B cell (primary cell): ENCODE data around the gene IL1A. TPM values are rescaled to one million over a fixed set of nuclear protein-coding genes. Genes with fewer than 3 reads are reported as not detected.

Experiments used
- ATAC-seq: fragments of 200-7000 bp; cut with Tn5 transposase; one replicate; pipeline ENCODE4 v1.10.0; 2021; ENCODE audit warnings: low read depth, mild to moderate bottlenecking, moderate number of reproducible peaks, moderate library complexity
- CTCF ChIA-PET: fragments of 350-600 bp; sonication (Branson Sonifier 250); formaldehyde crosslinking; loops from one replicate; lab custom pipeline; 2021; ENCODE audit warnings: antibody characterized with exemption, inconsistent platforms; lab: Charles Lee
- POLR2A ChIA-PET: fragments of 350-600 bp; sonication (Branson Sonifier 250); formaldehyde crosslinking; loops from one replicate; lab custom pipeline; 2021; ENCODE audit warnings: antibody characterized with exemption; lab: Charles Lee
- DNase-seq: peaks from one replicate; pipeline ENCODE4 v3.0.0; 2013
- H2AFZ ChIP-seq: 2 replicates; pipeline ENCODE4 v1.6.1; 2012; ENCODE audit warnings: mild to moderate bottlenecking, low read depth, low read length; ENCODE audit not compliant: insufficient read depth, poor library complexity, severe bottlenecking
- H3K27ac ChIP-seq, 2 donors: 1 replicate in 1 of 2; 2 replicates in 1 of 2; pipeline ENCODE4 v1.5.1; 2012 to 2013; ENCODE audit warnings: low read length in 2 of 2, mild to moderate bottlenecking in 2 of 2, moderate library complexity in 1 of 2
- H3K27me3 ChIP-seq, 4 experiments: fragments of 200-600 bp in 1 of 4; sonication (generic) in 1 of 4; replicated peaks in 1 of 4; 1 replicate in 2 of 4; 2 replicates in 2 of 4; pipeline versions ENCODE4 v1.6.1 to v1.7.0; 2013 to 2016; ENCODE audit warnings: low read length in 3 of 4, mild to moderate bottlenecking in 2 of 4, mixed read lengths in 1 of 4, moderate library complexity in 1 of 4; ENCODE audit not compliant: insufficient read depth in 4 of 4, control insufficient read depth in 3 of 4; ENCODE audit errors: control extremely low read depth in 1 of 4
- H3K36me3 ChIP-seq, 2 experiments: replicated peaks in 1 of 2; 1 replicate in 1 of 2; 2 replicates in 1 of 2; pipeline versions ENCODE4 v1.6.1 to v1.7.1; 2013; ENCODE audit warnings: low read length in 1 of 2; ENCODE audit not compliant: insufficient read depth in 2 of 2, control insufficient read depth in 1 of 2; ENCODE audit errors: control extremely low read depth in 1 of 2, extremely low read depth in 1 of 2
- H3K4me1 ChIP-seq, 2 donors: fragments of 200-600 bp in 1 of 2; sonication (generic) in 1 of 2; 1 replicate in 1 of 2; 2 replicates in 1 of 2; pipeline versions ENCODE4 v1.5.1 to v1.6.1; 2013 to 2017; ENCODE audit warnings: low read length in 2 of 2; ENCODE audit not compliant: control insufficient read depth in 2 of 2, insufficient read depth in 2 of 2
- H3K4me2 ChIP-seq: replicated peaks from 2 replicates; pipeline ENCODE3; 2012; ENCODE audit warnings: mild to moderate bottlenecking, low read depth, low read length; ENCODE audit not compliant: poor library complexity, severe bottlenecking
- H3K4me3 ChIP-seq, 5 experiments: fragments of 200-600 bp in 1 of 5; sonication (generic) in 1 of 5; 1 replicate in 3 of 5; 2 replicates in 2 of 5; pipeline versions ENCODE4 v1.5.1 to v1.7.0; 2011 to 2016; ENCODE audit warnings: low read length in 4 of 5, mild to moderate bottlenecking in 4 of 5, low read depth in 2 of 5, control low read depth in 1 of 5, moderate library complexity in 1 of 5; ENCODE audit not compliant: insufficient read depth in 1 of 5; ENCODE audit errors: control extremely low read depth in 1 of 5, extremely low read depth in 1 of 5
- H3K79me2 ChIP-seq: fragments of 200-600 bp; sonication (generic); one replicate; pipeline ENCODE4 v1.6.0; 2016; ENCODE audit warnings: low read length; ENCODE audit not compliant: control insufficient read depth, insufficient read depth
- H3K9ac ChIP-seq: fragments of 200-600 bp; sonication (generic); 2 replicates; pipeline ENCODE4 v1.6.1; 2017; ENCODE audit warnings: mild to moderate bottlenecking, low read length, moderate library complexity
- H3K9me3 ChIP-seq, 3 donors: one replicate each; pipeline versions ENCODE4 v1.6.1 to v1.7.1; 2013; ENCODE audit warnings: low read length in 2 of 3; ENCODE audit not compliant: control insufficient read depth in 2 of 3, insufficient read depth in 1 of 3; ENCODE audit errors: control extremely low read depth in 1 of 3
- H4K20me1 ChIP-seq: 2 replicates; pipeline ENCODE4 v1.6.0; 2012; ENCODE audit warnings: mild to moderate bottlenecking, low read length; ENCODE audit not compliant: insufficient read depth, control insufficient read depth, poor library complexity, severe bottlenecking
- H3K27ac Mint-ChIP-seq: one replicate; pipeline ENCODE4 v1.8.0; 2021; ENCODE audit warnings: mixed read lengths
- H3K27me3 Mint-ChIP-seq: one replicate; pipeline ENCODE4 v1.8.0; 2021; ENCODE audit warnings: mixed read lengths
- H3K4me1 Mint-ChIP-seq: one replicate; pipeline ENCODE4 v1.8.0; 2021; ENCODE audit warnings: mixed read lengths
- H3K4me3 Mint-ChIP-seq: one replicate; pipeline ENCODE4 v1.8.0; 2021; ENCODE audit warnings: mixed read lengths
- H3K9me3 Mint-ChIP-seq: one replicate; pipeline ENCODE4 v1.8.0; 2022; ENCODE audit warnings: mixed read lengths; ENCODE audit not compliant: insufficient read depth
- CTCF ChIP-seq: fragments of 200-600 bp; IDR thresholded peaks from one replicate; pipeline ENCODE4 v1.8.0; 2022; ENCODE audit warnings: antibody characterized with exemption, mild to moderate bottlenecking
- EZH2 ChIP-seq: IDR thresholded peaks from 2 replicates; pipeline ENCODE4 v1.6.1; 2012; ENCODE audit warnings: borderline replicate concordance, low read depth, mild to moderate bottlenecking, moderate library complexity, low read length; ENCODE audit not compliant: insufficient read depth, poor library complexity, severe bottlenecking
- WGBS: methylation state at CpG from one replicate; pipeline ENCODE4 v1.1.5; 2013; ENCODE audit warnings: missing lambda C conversion rate; ENCODE audit not compliant: insufficient coverage; 5-methylcytosine and 5-hydroxymethylcytosine counted together
- intact Hi-C: fragments of 100-400 bp; cut with micrococcal nuclease; formaldehyde crosslinking; loops from one replicate; pipeline ENCODE4 v1.10.0; 2022
- polyA plus RNA-seq: library from polyadenylated mRNA; depleted of rRNA; stranded (reverse); fragments of >200 nt; gene quantifications from 2 replicates; pipeline ENCODE4 v1.2.3, GENCODE V29; 2012
- total RNA-seq, 2 donors: library from RNA; stranded (reverse); fragments of 120-200 nt in 1 of 2; gene quantifications; 1 replicate in 1 of 2; 2 replicates in 1 of 2; pipeline versions ENCODE4 v1.2.3 to v1.2.4, GENCODE V29; 2013 to 2022

IL1A gene
- total and polyA plus RNA-seq, 2 donors (not counting 1 experiment from before 2014, with no cell fraction given), result 0.15 TPM; not detected in 1

- H3K27me3 Mint-ChIP-seq, result no peaks in the 10 kb centered on the region
- no peaks in the 10 kb centered on the region for H3K9me3 Mint-ChIP-seq
- peaks cover 17% of the 10 kb centered on the region for H3K4me1 Mint-ChIP-seq
- H3K27ac Mint-ChIP-seq, result peak overlapping the region; percentile 88
- no peaks in the 10 kb centered on the region for H3K27me3 ChIP-seq
- CTCF ChIA-PET, result interaction anchor here (0.7 to 19.8 kb wide), 32 partner anchors 7 to 604 kb away, joined by 3 to 496 read pairs (median 4); partner anchors contain the start of genes CHCHD5 and SLC20A1
- POLR2A ChIA-PET, result interaction anchor here (0.5 to 3.8 kb wide), 8 partner anchors 11 to 126 kb away, joined by 3 to 19 read pairs (median 4); partner anchors contain the start of gene SLC20A1
- H3K27ac ChIP-seq, result no peak overlapping the region
- peak overlapping the region; percentile 45 for H2AFZ ChIP-seq
- no peaks in the 10 kb centered on the region for H4K20me1 ChIP-seq
- H3K9me3 ChIP-seq, result no peaks in the 10 kb centered on the region
- WGBS, result 74% methylated on average over 8 of the region's 15 CpGs
- H3K9ac ChIP-seq, result no peak overlapping the region
- DNase-seq (peak; percentile 52), ATAC-seq (peak; percentile 48)
- peak overlapping the region; percentile 80 for H3K4me3 Mint-ChIP-seq
- no peak overlapping the region for H3K4me3 ChIP-seq
- peaks cover 8 to 25% of the 10 kb centered on the region in 2 donors for H3K4me1 ChIP-seq
- H3K79me2 ChIP-seq, result no peaks in the 10 kb centered on the region
- H3K36me3 ChIP-seq, result no peaks in the 10 kb centered on the region
- TF ChIP-seq EZH2 (no peak), CTCF (no peak)
- intact Hi-C loops, result loop anchor here (1.0 to 10.0 kb wide), 8 partner anchors 17 to 671 kb away; partner anchors contain the start of genes CHCHD5, POLR1B, SLC20A1 and TMEM87B
- H3K4me2 ChIP-seq, result peak overlapping the region; percentile 57
These were observed 58.5 kb downstream of the IL1A start for GRCh38 chr2:112725545-112726457.
